Prostate gland (tissue), 2 donors: ENCODE results near the gene KCNQ5.

ENCODE experiments used
- POLR2A ChIP-seq: fragments of 450-650 bp; IDR thresholded peaks from one replicate; pipeline ENCODE4 v1.6.1; 2016; ENCODE audit warnings: antibody characterized with exemption, mild to moderate bottlenecking
- TF ChIP-seq, protein P1 (sequence below), 4 experiments: fragments of 200-600 bp in 2 of 4; fragments of 450-650 bp in 2 of 4; sonication (generic) in 2 of 4; IDR thresholded peaks; 1 replicate in 3 of 4; 2 replicates in 1 of 4; pipeline ENCODE4 v1.5.1; 2016 to 2019; ENCODE audit warnings: antibody characterized with exemption in 4 of 4, mild to moderate bottlenecking in 2 of 4, moderate library complexity in 2 of 4

- TF ChIP-seq, protein P1, sequence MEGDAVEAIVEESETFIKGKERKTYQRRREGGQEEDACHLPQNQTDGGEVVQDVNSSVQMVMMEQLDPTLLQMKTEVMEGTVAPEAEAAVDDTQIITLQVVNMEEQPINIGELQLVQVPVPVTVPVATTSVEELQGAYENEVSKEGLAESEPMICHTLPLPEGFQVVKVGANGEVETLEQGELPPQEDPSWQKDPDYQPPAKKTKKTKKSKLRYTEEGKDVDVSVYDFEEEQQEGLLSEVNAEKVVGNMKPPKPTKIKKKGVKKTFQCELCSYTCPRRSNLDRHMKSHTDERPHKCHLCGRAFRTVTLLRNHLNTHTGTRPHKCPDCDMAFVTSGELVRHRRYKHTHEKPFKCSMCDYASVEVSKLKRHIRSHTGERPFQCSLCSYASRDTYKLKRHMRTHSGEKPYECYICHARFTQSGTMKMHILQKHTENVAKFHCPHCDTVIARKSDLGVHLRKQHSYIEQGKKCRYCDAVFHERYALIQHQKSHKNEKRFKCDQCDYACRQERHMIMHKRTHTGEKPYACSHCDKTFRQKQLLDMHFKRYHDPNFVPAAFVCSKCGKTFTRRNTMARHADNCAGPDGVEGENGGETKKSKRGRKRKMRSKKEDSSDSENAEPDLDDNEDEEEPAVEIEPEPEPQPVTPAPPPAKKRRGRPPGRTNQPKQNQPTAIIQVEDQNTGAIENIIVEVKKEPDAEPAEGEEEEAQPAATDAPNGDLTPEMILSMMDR (IDR thresholded peaks at IDR 0.05), result no peak
- TF ChIP-seq POLR2A, result no peak
Observed at GRCh38 chr6:72789145-72789544, 167.3 kb downstream of the KCNQ5 start.
